Endothelial cell of umbilical vein (primary cell): ENCODE results near the gene GGA1. TPM values are rescaled to one million over a fixed set of nuclear protein-coding genes. Genes with fewer than 3 reads are reported as not detected.

ENCODE experiments used
- BruUV-seq: library from RNA; stranded (reverse); fragments of 400-500 nt; replicated peaks from 2 replicates; lab custom pipeline; 2021; lab: Mats Ljungman, UMichigan
- CTCF ChIA-PET: fragments of 300-600, 350-600 bp; sonication (Branson Sonifier 250); formaldehyde crosslinking; loops from one replicate; lab custom pipeline; 2021; ENCODE audit warnings: antibody characterized with exemption, inconsistent platforms; lab: Charles Lee
- POLR2A ChIA-PET: fragments of 300-600, 350-600 bp; sonication (Branson Sonifier 250); formaldehyde crosslinking; loops from one replicate; lab custom pipeline; 2021; ENCODE audit warnings: antibody characterized with exemption, inconsistent platforms; lab: Charles Lee
- DNase-seq: peaks from one replicate; pipeline ENCODE4 v3.0.0-alpha.2; 2011; ENCODE audit warnings: low read depth, low spot score
- FAIRE-seq: peaks from 2 replicates; lab custom pipeline; 2011; peaks lifted over from hg19 to GRCh38; lab: Jason Lieb, UNC
- H2AFZ ChIP-seq: 2 replicates; pipeline ENCODE4 v1.6.0; 2012; ENCODE audit warnings: low read depth, low read length, control low read depth, inconsistent platforms
- H3K27ac ChIP-seq: 2 replicates; pipeline ENCODE4 v1.5.1; 2011; ENCODE audit warnings: low read depth, mild to moderate bottlenecking, control low read depth, low read length, moderate library complexity; ENCODE audit not compliant: insufficient read depth
- H3K27me3 ChIP-seq, 2 experiments: 2 replicates each; pipeline versions ENCODE4 v1.6.0 to v1.6.1; 2011; ENCODE audit warnings: low read length in 2 of 2, mixed read lengths in 1 of 2; ENCODE audit not compliant: control insufficient read depth in 2 of 2, insufficient read depth in 2 of 2
- H3K36me3 ChIP-seq, 2 experiments: 2 replicates in 1 of 2; 3 replicates in 1 of 2; pipeline ENCODE4 v1.5.1; 2011; ENCODE audit warnings: low read length in 2 of 2, mild to moderate bottlenecking in 1 of 2, moderate library complexity in 1 of 2; ENCODE audit not compliant: control insufficient read depth in 2 of 2, insufficient read depth in 2 of 2; ENCODE audit errors: extremely low read depth in 1 of 2
- H3K4me1 ChIP-seq: 3 replicates; pipeline ENCODE4 v1.5.1; 2011; ENCODE audit warnings: mild to moderate bottlenecking, low read length; ENCODE audit not compliant: control insufficient read depth, insufficient read depth; ENCODE audit errors: extremely low read depth
- H3K4me2 ChIP-seq: 2 replicates; pipeline ENCODE4 v1.6.1; 2011; ENCODE audit warnings: low read length, control low read depth, mixed read lengths; ENCODE audit not compliant: insufficient read depth
- H3K4me3 ChIP-seq, 3 experiments: fragments of 200-600 bp in 1 of 3; sonication (generic), shearing (Covaris generic) in 1 of 3; replicated peaks in 1 of 3; 2 replicates each; pipeline ENCODE4 v1.5.1; 2011 to 2016; ENCODE audit warnings: control low read depth in 3 of 3, low read length in 3 of 3, mild to moderate bottlenecking in 2 of 3, inconsistent platforms in 1 of 3, low read depth in 1 of 3, moderate library complexity in 1 of 3; ENCODE audit not compliant: insufficient read depth in 1 of 3
- H3K79me2 ChIP-seq: 2 replicates; pipeline ENCODE4 v1.6.0; 2012; ENCODE audit warnings: low read length, inconsistent platforms; ENCODE audit not compliant: control insufficient read depth, insufficient read depth
- H3K9ac ChIP-seq: replicated peaks from 2 replicates; pipeline ENCODE3; 2011; ENCODE audit warnings: low read length, control low read depth; ENCODE audit not compliant: insufficient read depth; ENCODE audit errors: extremely low read depth
- H3K9me1 ChIP-seq: replicated peaks from 3 replicates; pipeline ENCODE4 v1.6.0; 2011; ENCODE audit warnings: mild to moderate bottlenecking, low read length; ENCODE audit not compliant: control insufficient read depth, insufficient read depth; ENCODE audit errors: extremely low read depth
- H3K9me3 ChIP-seq: replicated peaks from 2 replicates; pipeline ENCODE4 v1.5.1; 2012; ENCODE audit warnings: low read length, inconsistent platforms; ENCODE audit not compliant: control insufficient read depth, insufficient read depth
- H4K20me1 ChIP-seq: replicated peaks from 2 replicates; pipeline ENCODE3; 2011; ENCODE audit warnings: mild to moderate bottlenecking, low read length; ENCODE audit not compliant: control insufficient read depth, insufficient read depth; ENCODE audit errors: extremely low read depth
- CTCF ChIP-seq, 2 donors: IDR thresholded peaks; 1 replicate in 1 of 2; 2 replicates in 1 of 2; pipeline ENCODE4 v1.5.1; 2011; ENCODE audit warnings: low read length in 2 of 2, mild to moderate bottlenecking in 2 of 2, moderate library complexity in 2 of 2, control low read depth in 1 of 2, inconsistent platforms in 1 of 2, low read depth in 1 of 2; ENCODE audit not compliant: insufficient read depth in 1 of 2; ENCODE audit errors: extremely low read depth in 1 of 2
- EZH2 ChIP-seq: IDR thresholded peaks from 2 replicates; pipeline ENCODE4 v1.6.1; 2012; ENCODE audit warnings: borderline replicate concordance, low read depth, mild to moderate bottlenecking, moderate library complexity, low read length, inconsistent platforms; ENCODE audit not compliant: severe bottlenecking
- FOS ChIP-seq: IDR thresholded peaks from 2 replicates; pipeline ENCODE4 v1.6.1; 2011; ENCODE audit warnings: mild to moderate bottlenecking, low read length, moderate library complexity, borderline replicate concordance; ENCODE audit not compliant: insufficient read depth
- GATA2 ChIP-seq: IDR thresholded peaks from 2 replicates; pipeline ENCODE4 v1.7.0; 2011; ENCODE audit warnings: low read depth, mild to moderate bottlenecking, moderate library complexity, mixed read lengths, low read length; ENCODE audit not compliant: insufficient read length, insufficient read depth
- JUN ChIP-seq: IDR thresholded peaks from 2 replicates; pipeline ENCODE4 v1.6.1; 2011; ENCODE audit warnings: borderline replicate concordance, low read depth; ENCODE audit not compliant: insufficient read length, insufficient read depth
- MAX ChIP-seq: IDR thresholded peaks from 2 replicates; pipeline ENCODE4 v1.6.1; 2011; ENCODE audit not compliant: insufficient read depth, insufficient read length
- MYC ChIP-seq: IDR thresholded peaks from one replicate; pipeline ENCODE4 v1.6.1; 2011; ENCODE audit warnings: mild to moderate bottlenecking, low read depth, low read length
- POLR2A ChIP-seq: IDR thresholded peaks from 2 replicates; pipeline ENCODE4 v1.6.1; 2012; ENCODE audit warnings: low read depth, mild to moderate bottlenecking, control low read depth, low read length
- POLR2AphosphoS5 ChIP-seq: IDR thresholded peaks from 2 replicates; pipeline ENCODE4 v1.6.1; 2012; ENCODE audit warnings: low read depth, mild to moderate bottlenecking, control low read depth, low read length, moderate library complexity; ENCODE audit not compliant: insufficient read depth
- dilution Hi-C: fragments of 300-500 bp; cut with MboI; formaldehyde crosslinking; loops from one replicate; pipeline ENCODE4 v1.15.0; 2019; ENCODE audit warnings: low sequenced_read_pairs; ENCODE audit not compliant: extremely low pct_ligation_motif_present
- intact Hi-C: fragments of 100-400 bp; cut with micrococcal nuclease; formaldehyde crosslinking; loops from one replicate; pipeline ENCODE4 v1.10.0; 2022
- polyA plus RNA-seq, 4 experiments: library from polyadenylated mRNA; depleted of rRNA in 3 of 4; stranded (reverse) in 3 of 4; unstranded in 1 of 4; fragments of >200 nt; gene quantifications; 2 replicates each; pipeline versions ENCODE4 v1.2.1 to v1.2.3, GENCODE V29; 2011 to 2012; ENCODE audit warnings: missing spikeins in 1 of 4
- total RNA-seq: library from RNA; stranded (reverse); gene quantifications from 2 replicates; pipeline ENCODE4 v1.2.3, GENCODE V29; 2021

The GGA1 gene
- total and polyA plus RNA-seq, 2 donors (not counting 3 experiments of a cell fraction or from before 2014, with no cell fraction given), result 54.1 to 67.5 TPM

- no peak for FAIRE-seq
- Histone ChIP-seq H3K79me2 (no peaks in the 10 kb centered on the region), H3K9ac (no peak overlapping the region), H3K4me1 (peaks cover 2% of the 10 kb centered on the region), H3K4me3 (no peak overlapping the region), H3K27me3 (no peaks in the 10 kb centered on the region), H3K4me2 (no peak overlapping the region), H3K9me3 (no peaks in the 10 kb centered on the region), H2AFZ (no peak overlapping the region), H3K9me1 (no peaks in the 10 kb centered on the region), H3K27ac (no peak overlapping the region), H3K36me3 (no peaks in the 10 kb centered on the region), H4K20me1 (no peaks in the 10 kb centered on the region)
- dilution Hi-C loops, result no loop called here
- intact Hi-C loops, result no loop called here
- TF ChIP-seq EZH2 (no peak), JUN (no peak), CTCF (IDR thresholded peaks at IDR 0.05; ENCODE audit: extremely low read depth in 1 of 2, insufficient read depth in 1 of 2, low read depth in 1 of 2, low read length in 2 of 2) (no peak), MYC (no peak), POLR2A (no peak), POLR2AphosphoS5 (no peak), GATA2 (no peak), FOS (no peak), MAX (no peak)
- POLR2A ChIA-PET, result no interaction called here
- CTCF ChIA-PET, result interaction anchor here (2.1 to 5.1 kb wide), 8 partner anchors 8 to 151 kb away, joined by 23 to 307 read pairs (median 54); partner anchors contain the start of genes LGALS1, NOL12 and PDXP
- no TSS peak for BruUV-seq
- no peak for DNase-seq
Observed at GRCh38 chr22:37641561-37641949, 32.9 kb downstream of the GGA1 start.
